Prostate gland (tissue), 2 donors: Measurements from ENCODE around the gene ZBTB44. TPM values are rescaled to one million over a fixed set of nuclear protein-coding genes. Genes with fewer than 3 reads are reported as not detected.
"Not testable (repeated sequence)": the region's sequence is repeated elsewhere in the genome, so short reads cannot be mapped to it uniquely, and the experiment has no call there.

Source experiments
- DNase-seq: peaks from one replicate; pipeline ENCODE4 v3.0.0-alpha.2; 2019; ENCODE audit warnings: low spot score
- H3K27ac ChIP-seq, 2 donors: fragments of 200-600 bp; sonication (generic); 2 replicates each; pipeline ENCODE4 v1.5.1; 2017 to 2019
- H3K27me3 ChIP-seq: fragments of 200-600 bp; sonication (generic); replicated peaks from 2 replicates; pipeline ENCODE4 v1.5.1; 2019; ENCODE audit not compliant: insufficient read depth
- H3K36me3 ChIP-seq, 2 donors: fragments of 200-600 bp; sonication (generic); 1 replicate in 1 of 2; 2 replicates in 1 of 2; pipeline versions ENCODE4 v1.5.1 to v1.8.1; 2017 to 2019
- H3K4me1 ChIP-seq: fragments of 200-600 bp; sonication (generic); replicated peaks from 2 replicates; pipeline ENCODE4 v1.5.1; 2019
- H3K4me3 ChIP-seq, 2 donors: fragments of 200-600 bp; sonication (generic); 2 replicates each; pipeline ENCODE4 v1.5.1; 2017 to 2019
- H3K9me3 ChIP-seq: fragments of 200-600 bp; sonication (generic); 2 replicates; pipeline ENCODE4 v1.5.1; 2017
- POLR2A ChIP-seq: fragments of 450-650 bp; IDR thresholded peaks from one replicate; pipeline ENCODE4 v1.6.1; 2016; ENCODE audit warnings: antibody characterized with exemption, mild to moderate bottlenecking
- POLR2AphosphoS5 ChIP-seq: sonication (generic); formaldehyde crosslinking; IDR thresholded peaks from one replicate; pipeline ENCODE4 v1.6.1; 2017; ENCODE audit warnings: antibody characterized with exemption
- WGBS: methylation state at CpG from one replicate; pipeline ENCODE4 v1.1.5; 2018; 5-methylcytosine and 5-hydroxymethylcytosine counted together
- intact Hi-C: fragments of 100-400 bp; cut with DNase I; formaldehyde crosslinking; loops from one replicate; pipeline ENCODE4 v1.14.2; 2022
- total RNA-seq, 2 donors: library from RNA; depleted of rRNA; stranded (reverse); fragments of >200 nt; gene quantifications; one replicate each; pipeline ENCODE4 v1.1.0, GENCODE V29; 2016
- TF ChIP-seq, protein P1 (sequence below), 4 experiments: fragments of 200-600 bp in 2 of 4; fragments of 450-650 bp in 2 of 4; sonication (generic) in 2 of 4; IDR thresholded peaks; 1 replicate in 3 of 4; 2 replicates in 1 of 4; pipeline ENCODE4 v1.5.1; 2016 to 2019; ENCODE audit warnings: antibody characterized with exemption in 4 of 4, mild to moderate bottlenecking in 2 of 4, moderate library complexity in 2 of 4

Gene ZBTB44
- total RNA-seq, 2 donors from 2014 or later = 35.9 to 80.3 TPM

DNA sequence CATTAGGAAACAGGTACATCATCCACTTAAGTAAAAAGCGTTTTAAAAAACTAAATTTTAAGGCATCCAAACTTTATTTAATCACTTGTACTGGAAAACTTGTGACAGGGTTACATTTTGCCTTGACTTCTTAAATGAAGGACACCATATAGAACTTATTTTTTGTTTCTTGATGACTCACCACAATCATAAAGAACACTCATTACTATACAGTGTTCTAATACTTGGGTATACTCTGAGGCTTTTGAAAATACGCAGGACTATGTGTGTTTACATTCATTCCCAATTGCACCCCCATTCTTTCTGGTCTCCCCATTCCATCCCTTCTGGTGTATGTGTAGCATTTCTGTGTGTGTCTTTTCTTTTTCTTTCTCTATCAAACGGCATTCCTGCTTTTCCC is 69.9 kb downstream of the ZBTB44 start:
- TF ChIP-seq, protein P1, sequence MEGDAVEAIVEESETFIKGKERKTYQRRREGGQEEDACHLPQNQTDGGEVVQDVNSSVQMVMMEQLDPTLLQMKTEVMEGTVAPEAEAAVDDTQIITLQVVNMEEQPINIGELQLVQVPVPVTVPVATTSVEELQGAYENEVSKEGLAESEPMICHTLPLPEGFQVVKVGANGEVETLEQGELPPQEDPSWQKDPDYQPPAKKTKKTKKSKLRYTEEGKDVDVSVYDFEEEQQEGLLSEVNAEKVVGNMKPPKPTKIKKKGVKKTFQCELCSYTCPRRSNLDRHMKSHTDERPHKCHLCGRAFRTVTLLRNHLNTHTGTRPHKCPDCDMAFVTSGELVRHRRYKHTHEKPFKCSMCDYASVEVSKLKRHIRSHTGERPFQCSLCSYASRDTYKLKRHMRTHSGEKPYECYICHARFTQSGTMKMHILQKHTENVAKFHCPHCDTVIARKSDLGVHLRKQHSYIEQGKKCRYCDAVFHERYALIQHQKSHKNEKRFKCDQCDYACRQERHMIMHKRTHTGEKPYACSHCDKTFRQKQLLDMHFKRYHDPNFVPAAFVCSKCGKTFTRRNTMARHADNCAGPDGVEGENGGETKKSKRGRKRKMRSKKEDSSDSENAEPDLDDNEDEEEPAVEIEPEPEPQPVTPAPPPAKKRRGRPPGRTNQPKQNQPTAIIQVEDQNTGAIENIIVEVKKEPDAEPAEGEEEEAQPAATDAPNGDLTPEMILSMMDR (IDR thresholded peaks at IDR 0.05) = no peak
- TF ChIP-seq POLR2AphosphoS5 (no peak), POLR2A (no peak)
- intact Hi-C loops = no loop called here
- Histone ChIP-seq H3K4me1 (no peaks in the 10 kb centered on the region), H3K9me3 (no peaks in the 10 kb centered on the region), H3K27me3 (no peaks in the 10 kb centered on the region), H3K27ac (no peak overlapping the region), H3K36me3 (no peaks in the 10 kb centered on the region), H3K4me3 (no peak overlapping the region)
- DNase-seq = no peak
- 99% methylated on average over 3 of the region's 3 CpGs for WGBS

DNA sequence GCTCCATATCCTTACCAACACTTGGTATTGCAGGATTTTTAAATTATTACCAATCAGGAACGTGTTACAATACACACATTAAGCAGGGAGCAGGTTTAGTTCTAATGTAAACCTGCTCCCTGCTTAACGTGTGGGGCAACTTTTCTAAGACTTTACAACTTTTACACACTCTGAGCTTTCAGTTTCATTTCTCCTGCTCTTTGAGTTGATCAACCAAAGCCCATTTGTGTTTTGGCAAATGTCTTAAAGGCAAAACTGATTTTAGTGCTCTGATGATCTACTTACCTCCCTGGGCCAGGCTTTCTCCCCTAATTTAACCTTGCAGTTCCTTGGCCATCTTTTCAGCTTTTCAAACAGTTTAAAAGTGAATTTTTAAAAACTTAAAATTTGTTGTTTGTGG is 70.9 kb downstream of the ZBTB44 start:
- WGBS = 37% methylated on average over 2 of the region's 2 CpGs
- intact Hi-C loops = no loop called here
- H3K27me3 ChIP-seq = no peaks in the 10 kb centered on the region
- H3K4me3 ChIP-seq = no peak overlapping the region
- DNase-seq = no peak
- no peaks in the 10 kb centered on the region for H3K36me3 ChIP-seq
- H3K9me3 ChIP-seq = no peaks in the 10 kb centered on the region
- no peak for TF ChIP-seq POLR2A
- TF ChIP-seq, protein P1 (IDR thresholded peaks at IDR 0.05) = no peak
- peak; percentile 41 for TF ChIP-seq POLR2AphosphoS5
- no peaks in the 10 kb centered on the region for H3K4me1 ChIP-seq
- H3K27ac ChIP-seq = peak overlapping the region; percentile 40 to 58

DNA sequence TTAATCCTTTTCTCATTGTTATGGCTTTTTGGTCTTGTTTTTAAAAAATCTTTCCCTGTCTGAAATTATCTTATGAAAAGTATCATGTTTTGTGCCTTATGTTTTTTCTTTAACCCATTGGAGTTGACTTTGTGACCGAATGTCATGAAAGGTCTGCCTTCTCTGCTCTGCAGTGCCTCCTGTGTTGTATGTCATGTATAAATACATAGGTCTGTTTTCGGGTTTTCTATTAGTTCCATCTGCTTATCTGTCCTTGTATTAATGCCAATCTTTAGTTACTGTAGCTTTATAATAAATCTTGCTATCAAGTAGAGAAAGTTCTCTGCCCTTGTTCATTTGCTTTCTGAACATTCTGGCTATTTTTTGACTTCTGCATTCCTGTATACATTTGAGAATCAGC is 73.0 kb downstream of the ZBTB44 start:
- intact Hi-C loops = no loop called here
- peaks cover 0 to 6% of the 10 kb centered on the region in 2 donors for H3K36me3 ChIP-seq
- WGBS = 86% methylated on average over 2 of the region's 2 CpGs
- no peak for DNase-seq
- H3K9me3 ChIP-seq = no peaks in the 10 kb centered on the region
- no peaks in the 10 kb centered on the region for H3K4me1 ChIP-seq
- no peaks in the 10 kb centered on the region for H3K27me3 ChIP-seq
- TF ChIP-seq POLR2A = no peak
- TF ChIP-seq POLR2AphosphoS5 = no peak
- no peak overlapping the region for H3K27ac ChIP-seq
- H3K4me3 ChIP-seq = no peak overlapping the region

DNA sequence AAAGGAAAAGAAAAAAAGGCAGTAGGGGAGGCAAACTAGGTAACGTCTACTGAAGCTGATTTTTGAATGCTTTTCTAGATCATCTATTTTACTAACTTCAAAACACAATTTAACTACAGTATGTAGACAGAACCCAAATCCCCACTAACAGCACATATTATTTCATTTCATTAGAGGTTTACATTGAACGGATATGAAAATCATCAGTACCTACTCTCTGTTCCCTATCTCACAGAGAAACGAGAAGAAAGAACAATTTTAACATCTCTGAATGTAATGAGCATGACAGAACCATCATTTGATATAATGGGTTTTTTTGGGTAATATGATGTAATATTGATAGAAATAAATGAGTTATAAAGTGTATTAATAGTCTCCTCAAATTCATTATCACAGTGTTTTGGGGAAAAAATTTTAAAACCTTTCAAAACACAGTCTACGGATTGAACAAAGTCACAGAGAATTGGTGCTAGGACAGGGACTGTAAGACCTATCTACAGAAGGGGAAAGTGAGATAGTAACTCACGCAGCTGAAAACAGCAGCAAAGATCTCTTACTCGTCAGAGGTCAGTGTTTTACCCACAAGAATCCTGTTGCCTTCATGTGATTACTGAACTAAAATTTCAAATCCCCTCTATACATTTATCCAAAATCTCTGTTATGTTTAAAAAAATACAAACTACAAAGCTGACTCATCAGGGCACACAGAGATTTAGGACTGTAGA is 77.3 kb downstream of the ZBTB44 start:
- WGBS = 89% methylated on average over 6 of the region's 6 CpGs
- intact Hi-C loops = no loop called here

DNA sequence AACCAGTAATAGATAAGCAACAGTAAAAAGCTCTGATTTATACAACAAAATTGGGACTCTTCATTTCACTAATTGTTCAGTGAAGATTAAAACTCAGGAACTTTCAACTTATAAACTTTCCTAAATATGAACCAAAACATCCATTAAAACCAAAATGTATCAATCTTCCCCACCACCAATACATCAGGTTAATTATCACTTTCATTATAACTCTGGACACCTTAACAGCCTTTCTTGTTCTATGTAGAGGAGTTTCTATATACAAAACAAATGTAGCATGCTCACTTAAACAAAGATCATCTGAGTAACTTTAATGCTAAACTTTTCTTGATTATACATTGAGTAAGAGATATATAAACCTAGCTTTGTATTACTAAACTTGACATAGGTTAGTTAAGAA is 80.4 kb downstream of the ZBTB44 start:
- no peak for DNase-seq
- intact Hi-C loops = no loop called here
- Histone ChIP-seq H3K36me3 (peaks cover 0 to 6% of the 10 kb centered on the region in 2 donors), H3K9me3 (no peaks in the 10 kb centered on the region), H3K27ac (no peak overlapping the region), H3K27me3 (no peaks in the 10 kb centered on the region), H3K4me3 (no peak overlapping the region), H3K4me1 (no peaks in the 10 kb centered on the region)
- TF ChIP-seq, protein P1 (IDR thresholded peaks at IDR 0.05) = no peak
- TF ChIP-seq POLR2A (no peak), POLR2AphosphoS5 (no peak)

More for the DNA sequence above, 77.3 kb downstream of the ZBTB44 start:
- H3K27me3 ChIP-seq = no peaks in the 10 kb centered on the region
- H3K4me1 ChIP-seq = no peaks in the 10 kb centered on the region
- no peak for TF ChIP-seq POLR2A
- no peak for TF ChIP-seq POLR2AphosphoS5
- TF ChIP-seq, protein P1 (IDR thresholded peaks at IDR 0.05) = no peak
- no peak overlapping the region for H3K4me3 ChIP-seq
- peaks cover 0 to 6% of the 10 kb centered on the region in 2 donors for H3K36me3 ChIP-seq
- DNase-seq = no peak
- H3K27ac ChIP-seq = no peak overlapping the region
- no peaks in the 10 kb centered on the region for H3K9me3 ChIP-seq

DNA sequence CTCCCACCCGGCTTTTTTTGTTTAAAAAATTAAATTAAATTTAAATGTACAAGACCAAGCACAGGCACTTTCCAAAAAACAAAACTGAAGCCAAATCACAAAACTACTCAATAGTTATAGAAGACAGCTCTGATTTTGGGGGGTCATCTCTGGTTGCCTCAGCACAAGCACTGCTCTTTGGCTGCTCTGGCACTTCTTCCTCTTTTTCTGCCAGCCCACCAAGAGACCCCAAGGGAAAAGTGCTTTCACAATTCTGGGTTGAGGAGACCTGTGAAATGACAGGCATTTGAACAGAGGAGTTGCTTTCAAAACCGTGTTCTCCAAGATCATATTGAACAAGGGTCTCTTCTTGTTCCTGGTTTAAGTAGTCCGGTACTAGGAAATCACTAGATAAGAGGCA is 80.8 kb downstream of the ZBTB44 start:
- H3K27ac ChIP-seq, H3K9me3 ChIP-seq, H3K4me3 ChIP-seq, H3K4me1 ChIP-seq, H3K36me3 ChIP-seq, intact Hi-C loops, DNase-seq, H3K27me3 ChIP-seq: not testable (repeated sequence)
- 86% methylated on average over 3 of the region's 3 CpGs for WGBS

DNA sequence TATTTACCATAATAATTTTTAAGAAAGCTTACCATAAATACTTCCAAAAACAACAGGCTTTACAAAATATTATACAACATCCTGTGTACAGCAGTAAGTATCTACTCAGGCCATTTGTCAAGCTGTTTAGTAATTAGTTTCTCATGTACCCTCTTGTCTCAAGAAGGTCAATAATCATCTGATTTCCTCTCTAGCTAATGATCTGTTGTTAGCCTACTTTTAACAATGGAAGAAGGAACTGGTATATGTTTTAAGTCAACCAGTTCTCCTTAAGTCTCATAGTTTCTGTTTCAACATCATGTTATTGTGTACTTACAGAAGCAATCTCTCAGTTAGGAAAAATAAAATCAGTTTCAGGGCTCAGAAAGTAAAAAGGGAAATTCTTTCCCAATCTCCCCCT is 81.2 kb downstream of the ZBTB44 start:
- intact Hi-C loops, H3K36me3 ChIP-seq, H3K27ac ChIP-seq: not testable (repeated sequence)

More for the DNA sequence above, 81.2 kb downstream of the ZBTB44 start:
- DNase-seq, H3K27me3 ChIP-seq, H3K9me3 ChIP-seq, H3K4me1 ChIP-seq, H3K4me3 ChIP-seq: not testable (repeated sequence)
